HG03196 (cell line): ENCODE measurements around the gene PRSS38.
"Not testable (repeated sequence)": the region's sequence is repeated elsewhere in the genome, so short reads cannot be mapped to it uniquely, and the experiment has no call there.

Source experiments
- ATAC-seq: cut with Tn5 transposase; IDR thresholded peaks from one replicate; pipeline ENCODE4 v1.9.1; 2021; ENCODE audit not compliant: unreplicated experiment

Gene PRSS38

GRCh38 chr1:227838181-227838580, 22.7 kb downstream of the PRSS38 start:
- ATAC-seq: no peak

GRCh38 chr1:227841096-227841495, 25.6 kb downstream of the PRSS38 start:
- no peak for ATAC-seq

GRCh38 chr1:227844320-227845146, 29.1 kb downstream of the PRSS38 start:
- no peak for ATAC-seq

- no peak for ATAC-seq
Observed at GRCh38 chr1:227845147-227845458, 29.6 kb downstream of the PRSS38 start.

- ATAC-seq: no peak
Observed at GRCh38 chr1:227845519-227845918, 30.0 kb downstream of the PRSS38 start.

- ATAC-seq: no peak
Observed at GRCh38 chr1:227846265-227846858, 30.9 kb downstream of the PRSS38 start.

- not testable (repeated sequence) for ATAC-seq
Observed at GRCh38 chr1:227847046-227847445, 31.6 kb downstream of the PRSS38 start.

- ATAC-seq: no peak
Observed at GRCh38 chr1:227848430-227848932, 33.0 kb downstream of the PRSS38 start.

- no peak for ATAC-seq
Observed at GRCh38 chr1:227849251-227849650, 33.8 kb downstream of the PRSS38 start.

GRCh38 chr1:227854189-227854588, 38.7 kb downstream of the PRSS38 start:
- no peak for ATAC-seq

- no peak for ATAC-seq
Observed at GRCh38 chr1:227855687-227856086, 40.2 kb downstream of the PRSS38 start.

GRCh38 chr1:227856147-227856858, 40.8 kb downstream of the PRSS38 start:
- ATAC-seq: no peak

GRCh38 chr1:227864882-227865281, 49.4 kb downstream of the PRSS38 start:
- ATAC-seq: no peak

- no peak for ATAC-seq
Observed at GRCh38 chr1:227869279-227869842, 53.9 kb downstream of the PRSS38 start.

- ATAC-seq: no peak
Observed at GRCh38 chr1:227869851-227870305, 54.4 kb downstream of the PRSS38 start.

GRCh38 chr1:227870366-227870765, 54.9 kb downstream of the PRSS38 start:
- no peak for ATAC-seq

GRCh38 chr1:227871892-227872291, 56.4 kb downstream of the PRSS38 start:
- ATAC-seq: not testable (repeated sequence)

- ATAC-seq: not testable (repeated sequence)
Observed at GRCh38 chr1:227877810-227878209, 62.3 kb downstream of the PRSS38 start.

GRCh38 chr1:227880342-227880924, 65.0 kb downstream of the PRSS38 start:
- no peak for ATAC-seq

GRCh38 chr1:227883073-227883520, 67.6 kb downstream of the PRSS38 start:
- no peak for ATAC-seq
